ENCODE measurements around the gene SEMA6D.

The SEMA6D gene

GRCh38 chr15:47767035-47767434 is 49.7 kb downstream of the SEMA6D start:
- H3K27ac ChIP-seq: no peak overlapping the region
- TF ChIP-seq ZFX (IDR thresholded peaks at IDR 0.05) (no peak), CTCF (conservative IDR thresholded peaks at IDR 0.05) (no peak)

- TF ChIP-seq CTCF (conservative IDR thresholded peaks at IDR 0.05): no peak
- no peak for TF ChIP-seq ZFX (IDR thresholded peaks at IDR 0.05)
- H3K27ac ChIP-seq: no peak overlapping the region
These were observed 51.4 kb downstream of the SEMA6D start for GRCh38 chr15:47768735-47769134.

- H3K27ac ChIP-seq: no peak overlapping the region
- TF ChIP-seq CTCF (conservative IDR thresholded peaks at IDR 0.05) (no peak), ZFX (IDR thresholded peaks at IDR 0.05) (no peak)
These were observed 51.9 kb downstream of the SEMA6D start for GRCh38 chr15:47769166-47769565.

GRCh38 chr15:47773143-47773542 is 55.8 kb downstream of the SEMA6D start:
- no peak overlapping the region for H3K27ac ChIP-seq

GRCh38 chr15:47778263-47778770 is 61.0 kb downstream of the SEMA6D start:
- TF ChIP-seq CTCF (conservative IDR thresholded peaks at IDR 0.05) (no peak), ZFX (IDR thresholded peaks at IDR 0.05) (no peak)
- H3K27ac ChIP-seq: no peak overlapping the region

More at GRCh38 chr15:47773143-47773542, 55.8 kb downstream of the SEMA6D start:
- TF ChIP-seq CTCF (conservative IDR thresholded peaks at IDR 0.05) (no peak), ZFX (IDR thresholded peaks at IDR 0.05) (no peak)

- H3K27ac ChIP-seq: no peak overlapping the region
- no peak for TF ChIP-seq ZFX (IDR thresholded peaks at IDR 0.05)
- no peak for TF ChIP-seq CTCF (conservative IDR thresholded peaks at IDR 0.05)
These were observed 63.7 kb downstream of the SEMA6D start for GRCh38 chr15:47780971-47781370.

GRCh38 chr15:47781527-47781926 is 64.2 kb downstream of the SEMA6D start:
- no peak overlapping the region for H3K27ac ChIP-seq
- TF ChIP-seq CTCF (conservative IDR thresholded peaks at IDR 0.05): no peak
- no peak for TF ChIP-seq ZFX (IDR thresholded peaks at IDR 0.05)

All from C4-2B (cell line).